CD4-positive, CD25-positive, alpha-beta regulatory T cell (primary cell): ENCODE data around the gene CHST2. TPM values are rescaled to one million over a fixed set of nuclear protein-coding genes. Genes with fewer than 3 reads are reported as not detected.
A peak's percentile ranks its signal among the peaks of the same experiment; 100 is the strongest.

Experiments used
- ATAC-seq, 2 donors: fragments of 150-1000 bp; cut with Tn5 transposase; one replicate each; pipeline ENCODE4 v1.10.0; 2021; ENCODE audit warnings: low read depth in 2 of 2, moderate number of reproducible peaks in 2 of 2, moderate library complexity in 1 of 2
- DNase-seq, 3 donors: peaks; one replicate each; pipeline versions ENCODE4 v3.0.0 to v3.0.0-alpha.2; 2012 to 2022; ENCODE audit warnings: mixed read lengths in 1 of 3
- H3K27ac ChIP-seq: one replicate; pipeline ENCODE4 v1.7.0; 2013; ENCODE audit warnings: mild to moderate bottlenecking, low read length; ENCODE audit not compliant: insufficient read depth, poor library complexity, severe bottlenecking
- H3K27me3 ChIP-seq: one replicate; pipeline ENCODE4 v1.7.0; 2013; ENCODE audit warnings: low read length; ENCODE audit not compliant: control insufficient read depth, insufficient read depth
- H3K36me3 ChIP-seq: one replicate; pipeline ENCODE4 v1.7.0; 2013; ENCODE audit warnings: mild to moderate bottlenecking, low read length, moderate library complexity; ENCODE audit not compliant: control insufficient read depth, insufficient read depth
- H3K4me1 ChIP-seq: 2 replicates; pipeline ENCODE4 v1.7.0; 2013; ENCODE audit warnings: mild to moderate bottlenecking, low read length; ENCODE audit not compliant: insufficient read depth, control insufficient read depth, poor library complexity, severe bottlenecking
- H3K4me3 ChIP-seq: one replicate; pipeline ENCODE4 v1.7.0; 2013; ENCODE audit warnings: low read depth, mild to moderate bottlenecking, low read length, moderate library complexity
- H3K9me3 ChIP-seq, 2 experiments: 1 replicate in 1 of 2; 2 replicates in 1 of 2; pipeline ENCODE4 v1.7.0; 2013; ENCODE audit warnings: low read length in 2 of 2, mild to moderate bottlenecking in 1 of 2, moderate library complexity in 1 of 2; ENCODE audit not compliant: control insufficient read depth in 2 of 2
- H3K27ac Mint-ChIP-seq, 3 donors: one replicate each; pipeline ENCODE4 v1.8.0; 2020 to 2022; ENCODE audit warnings: mild to moderate bottlenecking in 3 of 3, mixed read lengths in 3 of 3, moderate library complexity in 2 of 3
- H3K27me3 Mint-ChIP-seq: one replicate; pipeline ENCODE4 v1.8.0; 2022; ENCODE audit warnings: mild to moderate bottlenecking, mixed read lengths
- H3K36me3 Mint-ChIP-seq: one replicate; pipeline ENCODE4 v1.8.0; 2020; ENCODE audit warnings: mixed read lengths
- H3K4me1 Mint-ChIP-seq, 4 donors: one replicate each; pipeline ENCODE4 v1.8.0; 2020 to 2022; ENCODE audit warnings: mixed read lengths in 4 of 4, mild to moderate bottlenecking in 1 of 4
- H3K4me3 Mint-ChIP-seq, 4 donors: one replicate each; pipeline ENCODE4 v1.8.0; 2020 to 2022; ENCODE audit warnings: mild to moderate bottlenecking in 4 of 4, mixed read lengths in 4 of 4, moderate library complexity in 3 of 4
- H3K9me3 Mint-ChIP-seq, 7 donors: one replicate each; pipeline ENCODE4 v1.8.0; 2020 to 2022; ENCODE audit warnings: mixed read lengths in 7 of 7, mild to moderate bottlenecking in 3 of 7, moderate library complexity in 2 of 7
- polyA plus RNA-seq, 4 donors: library from polyadenylated mRNA; unstranded; fragments of 300-500 nt; fragmentation: Illumina TruSeq; gene quantifications; one replicate each; pipeline ENCODE4 v1.2.3, GENCODE V29; 2021
- total RNA-seq: library from RNA; stranded (reverse); gene quantifications from one replicate; pipeline ENCODE4 v1.2.3, GENCODE V29; 2022

The CHST2 gene
- total and polyA plus RNA-seq, 5 donors from 2014 or later = 4.3 to 6.0 (median 4.9) TPM

- H3K4me3 ChIP-seq = no peak overlapping the region
- H3K27me3 ChIP-seq = no peaks in the 10 kb centered on the region
- peaks cover 0 to 3% (median 0%) of the 10 kb centered on the region in 4 donors for H3K4me1 Mint-ChIP-seq
- H3K9me3 ChIP-seq = no peaks in the 10 kb centered on the region
- no peaks in the 10 kb centered on the region for H3K36me3 ChIP-seq
- no peak overlapping the region for H3K4me3 Mint-ChIP-seq
- H3K27me3 Mint-ChIP-seq = no peaks in the 10 kb centered on the region
- peaks cover 0 to 5% (median 0%) of the 10 kb centered on the region in 7 donors for H3K9me3 Mint-ChIP-seq
- ATAC-seq (no peak), DNase-seq (no peak)
- H3K4me1 ChIP-seq = no peaks in the 10 kb centered on the region
- H3K27ac ChIP-seq = no peak overlapping the region
- peak overlapping the region in 1 of 3 donors; percentile 48 for H3K27ac Mint-ChIP-seq
- no peaks in the 10 kb centered on the region for H3K36me3 Mint-ChIP-seq
Measured at GRCh38 chr3:143138953-143139352, 19.4 kb downstream of the CHST2 start.

GRCh38 chr3:143139762-143140161, 20.2 kb downstream of the CHST2 start:
- peak overlapping the region in 1 of 3 donors; percentile 48 for H3K27ac Mint-ChIP-seq
- H3K36me3 Mint-ChIP-seq = no peaks in the 10 kb centered on the region
- Histone ChIP-seq H3K27me3 (no peaks in the 10 kb centered on the region), H3K4me1 (no peaks in the 10 kb centered on the region), H3K36me3 (no peaks in the 10 kb centered on the region), H3K4me3 (no peak overlapping the region), H3K27ac (no peak overlapping the region), H3K9me3 (no peaks in the 10 kb centered on the region)
- ATAC-seq = no peak
- peaks cover 0 to 5% (median 0%) of the 10 kb centered on the region in 7 donors for H3K9me3 Mint-ChIP-seq
- no peaks in the 10 kb centered on the region for H3K27me3 Mint-ChIP-seq
- H3K4me1 Mint-ChIP-seq = peaks cover 0 to 3% (median 0%) of the 10 kb centered on the region in 4 donors
- no peak for DNase-seq
- H3K4me3 Mint-ChIP-seq = no peak overlapping the region

- peaks cover 0 to 2% (median 0%) of the 10 kb centered on the region in 7 donors for H3K9me3 Mint-ChIP-seq
- no peak for DNase-seq
Measured at GRCh38 chr3:143140550-143140949, 21.0 kb downstream of the CHST2 start.

GRCh38 chr3:143142354-143142753, 22.8 kb downstream of the CHST2 start:
- no peaks in the 10 kb centered on the region for H3K4me1 ChIP-seq
- no peak for DNase-seq
- H3K4me3 Mint-ChIP-seq = no peak overlapping the region
- no peak for ATAC-seq
- H3K9me3 ChIP-seq = no peaks in the 10 kb centered on the region
- no peaks in the 10 kb centered on the region for H3K27me3 Mint-ChIP-seq
- peaks cover 3% of the 10 kb centered on the region for H3K36me3 Mint-ChIP-seq
- peaks cover 0 to 2% (median 0%) of the 10 kb centered on the region in 7 donors for H3K9me3 Mint-ChIP-seq
- H3K27me3 ChIP-seq = no peaks in the 10 kb centered on the region
- H3K27ac ChIP-seq = no peak overlapping the region
- H3K4me3 ChIP-seq = no peak overlapping the region
- peaks cover 0 to 3% (median 0%) of the 10 kb centered on the region in 4 donors for H3K4me1 Mint-ChIP-seq
- H3K27ac Mint-ChIP-seq = no peak overlapping the region
- H3K36me3 ChIP-seq = no peaks in the 10 kb centered on the region

More at GRCh38 chr3:143140550-143140949, 21.0 kb downstream of the CHST2 start:
- no peaks in the 10 kb centered on the region for H3K27me3 ChIP-seq
- H3K4me1 ChIP-seq = no peaks in the 10 kb centered on the region
- ATAC-seq = no peak
- Mint-ChIP-seq H3K27ac (no peak overlapping the region), H3K27me3 (no peaks in the 10 kb centered on the region), H3K4me3 (no peak overlapping the region), H3K36me3 (no peaks in the 10 kb centered on the region), H3K4me1 (peaks cover 0 to 3% (median 0%) of the 10 kb centered on the region in 4 donors)
- H3K4me3 ChIP-seq = no peak overlapping the region
- no peaks in the 10 kb centered on the region for H3K36me3 ChIP-seq
- no peak overlapping the region for H3K27ac ChIP-seq
- H3K9me3 ChIP-seq = no peaks in the 10 kb centered on the region

GRCh38 chr3:143145906-143146305, 26.3 kb downstream of the CHST2 start:
- H3K9me3 Mint-ChIP-seq = peaks cover 0 to 2% (median 0%) of the 10 kb centered on the region in 7 donors
- Histone ChIP-seq H3K4me1 (no peaks in the 10 kb centered on the region), H3K36me3 (no peaks in the 10 kb centered on the region), H3K27ac (no peak overlapping the region), H3K9me3 (no peaks in the 10 kb centered on the region), H3K4me3 (no peak overlapping the region), H3K27me3 (no peaks in the 10 kb centered on the region)
- H3K4me1 Mint-ChIP-seq = no peaks in the 10 kb centered on the region
- no peak overlapping the region for H3K27ac Mint-ChIP-seq
- no peak for ATAC-seq
- no peaks in the 10 kb centered on the region for H3K27me3 Mint-ChIP-seq
- peaks cover 3% of the 10 kb centered on the region for H3K36me3 Mint-ChIP-seq
- no peak overlapping the region for H3K4me3 Mint-ChIP-seq
- no peak for DNase-seq

- Histone ChIP-seq H3K36me3 (no peaks in the 10 kb centered on the region), H3K27ac (no peak overlapping the region), H3K9me3 (no peaks in the 10 kb centered on the region), H3K27me3 (no peaks in the 10 kb centered on the region), H3K4me3 (no peak overlapping the region), H3K4me1 (no peaks in the 10 kb centered on the region)
- H3K4me1 Mint-ChIP-seq = peaks cover 0 to 2% (median under 1%) of the 10 kb centered on the region in 4 donors
- peaks cover 0 to 2% (median 0%) of the 10 kb centered on the region in 7 donors for H3K9me3 Mint-ChIP-seq
- no peak for DNase-seq
- no peak overlapping the region for H3K4me3 Mint-ChIP-seq
- H3K36me3 Mint-ChIP-seq = peaks cover 3% of the 10 kb centered on the region
- ATAC-seq = no peak
- H3K27ac Mint-ChIP-seq = no peak overlapping the region
- H3K27me3 Mint-ChIP-seq = no peaks in the 10 kb centered on the region
Measured at GRCh38 chr3:143146486-143147274, 27.1 kb downstream of the CHST2 start.

- Mint-ChIP-seq H3K36me3 (peaks cover 3% of the 10 kb centered on the region), H3K4me1 (peaks cover 0 to 10% (median 2%) of the 10 kb centered on the region in 4 donors), H3K4me3 (no peak overlapping the region), H3K27me3 (no peaks in the 10 kb centered on the region), H3K9me3 (no peaks in the 10 kb centered on the region), H3K27ac (no peak overlapping the region)
- Histone ChIP-seq H3K4me3 (no peak overlapping the region), H3K4me1 (peaks cover 3% of the 10 kb centered on the region), H3K9me3 (no peaks in the 10 kb centered on the region), H3K27me3 (no peaks in the 10 kb centered on the region), H3K27ac (no peak overlapping the region), H3K36me3 (no peaks in the 10 kb centered on the region)
- DNase-seq (no peak), ATAC-seq (no peak)
Measured at GRCh38 chr3:143147707-143148106, 28.1 kb downstream of the CHST2 start.

- H3K27ac ChIP-seq = no peak overlapping the region
- Mint-ChIP-seq H3K4me3 (no peak overlapping the region), H3K27ac (no peak overlapping the region), H3K9me3 (no peaks in the 10 kb centered on the region), H3K4me1 (peaks cover 0 to 20% (median 2%) of the 10 kb centered on the region in 4 donors), H3K36me3 (peaks cover 3% of the 10 kb centered on the region), H3K27me3 (no peaks in the 10 kb centered on the region)
- no peaks in the 10 kb centered on the region for H3K9me3 ChIP-seq
- DNase-seq (no peak), ATAC-seq (no peak)
- H3K4me1 ChIP-seq = peaks cover 3% of the 10 kb centered on the region
- H3K36me3 ChIP-seq = no peaks in the 10 kb centered on the region
- no peak overlapping the region for H3K4me3 ChIP-seq
- H3K27me3 ChIP-seq = no peaks in the 10 kb centered on the region
Measured at GRCh38 chr3:143150071-143150470, 30.5 kb downstream of the CHST2 start.
